ENCODE data around the gene MEPCE. TPM values are rescaled to one million over a fixed set of nuclear protein-coding genes. Genes with fewer than 3 reads are reported as not detected.

MEPCE gene
- total and polyA plus RNA-seq, 9 of the 15 experiments (the other 6 are each of a cell fraction or from before 2014, with no cell fraction given), result 10.9 to 76.3 (median 44.1) TPM

DNA sequence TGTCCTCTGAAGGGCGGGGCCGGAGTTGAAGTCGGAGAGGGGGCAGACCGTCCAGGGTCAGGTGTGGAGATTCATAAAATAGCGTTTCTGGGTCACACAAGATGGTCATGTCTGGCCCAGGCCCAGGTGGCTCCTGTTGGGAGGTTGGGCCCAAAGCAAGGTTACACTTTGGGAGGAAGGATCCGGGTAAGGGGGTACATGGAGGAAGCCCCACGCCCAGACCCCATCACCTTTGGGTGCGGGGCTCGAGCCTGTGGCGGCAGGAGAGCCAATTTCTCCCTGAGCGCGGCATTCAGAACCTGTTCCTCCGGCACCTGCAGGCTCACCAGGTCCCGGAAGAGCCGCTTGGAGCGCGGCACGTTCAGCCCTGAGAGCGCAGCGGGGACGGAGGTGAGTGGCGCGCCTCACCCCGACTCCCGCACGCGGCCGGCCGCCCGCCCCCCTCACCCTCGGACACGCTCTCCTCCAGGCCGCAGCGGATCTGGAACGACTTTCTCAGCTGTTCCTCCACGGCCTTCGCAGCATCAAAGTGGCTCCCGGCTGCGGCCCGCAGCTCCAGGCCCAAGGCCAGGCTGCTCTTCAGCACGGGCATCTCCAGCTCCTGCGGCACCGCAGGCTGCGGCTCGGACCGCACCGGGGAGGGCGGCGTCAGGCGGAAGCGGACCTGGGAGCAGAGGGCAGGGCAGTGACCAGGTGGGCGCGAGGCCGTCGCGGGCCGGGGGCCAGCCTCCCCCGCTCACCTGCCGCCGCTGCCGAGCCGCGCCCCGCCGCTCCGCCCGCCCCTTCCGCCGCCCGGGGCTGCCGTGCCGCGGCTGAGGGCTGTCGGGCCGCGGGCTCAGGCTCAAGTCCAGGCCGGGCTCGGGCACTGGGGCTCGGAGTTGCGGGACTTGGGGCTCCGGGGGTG is 6.0 kb downstream of the MEPCE start (continued):
- TF ChIP-seq CEBPZ (IDR thresholded peaks at IDR 0.05; ENCODE audit: borderline replicate concordance, low read depth, low read length), result no peak
- TF ChIP-seq EHMT2 (IDR thresholded peaks at IDR 0.05), result no peak
- no peak for TF ChIP-seq RFX5 (IDR thresholded peaks at IDR 0.05; ENCODE audit: low read depth, low read length)
- peak; percentile 62 to 69 for TF ChIP-seq MNT (conservative IDR thresholded peaks at IDR 0.05)
- TF ChIP-seq ZNF398 (CRISPR knock-in tag; IDR thresholded peaks at IDR 0.05), result no peak
- no peak for TF ChIP-seq ZNF384 (IDR thresholded peaks at IDR 0.05; ENCODE audit: low read depth, low read length)
- TF ChIP-seq KLF13 (tag; IDR thresholded peaks at IDR 0.05; ENCODE audit: borderline replicate concordance, low read depth), result no peak
- no peak for TF ChIP-seq ZFP1 (CRISPR knock-in tag; IDR thresholded peaks at IDR 0.05)
- TF ChIP-seq NFATC3 (IDR thresholded peaks at IDR 0.05), result no peak
- peak; percentile 52; the same call in 1 of the 2 replicates for TF ChIP-seq RHOXF2B (CRISPR knock-in tag; conservative IDR thresholded peaks at IDR 0.05)
- no peak for TF ChIP-seq HINFP (tag; conservative IDR thresholded peaks at IDR 0.05; ENCODE audit: low read depth)
- TF ChIP-seq ZNF512 (tag; IDR thresholded peaks at IDR 0.05), result no peak
- no peak for TF ChIP-seq SP2 (IDR thresholded peaks at IDR 0.05; ENCODE audit: extremely low read depth, low read depth, low read length, poor library complexity, severe bottlenecking)
- TF ChIP-seq XRCC4 (IDR thresholded peaks at IDR 0.05; ENCODE audit: extremely low read depth, insufficient read depth, insufficient read length), result no peak
- no peak for TF ChIP-seq MEF2D (tag; conservative IDR thresholded peaks at IDR 0.05; ENCODE audit: low read depth)
- TF ChIP-seq PHF8 (IDR thresholded peaks at IDR 0.05; ENCODE audit: borderline replicate concordance, low read length), result peak; percentile 3; the same call in 1 of the 2 replicates
